Ascending aorta (tissue), 2 donors: Measurements from ENCODE around the gene ZFP36L1. TPM values are rescaled to one million over a fixed set of nuclear protein-coding genes. Genes with fewer than 3 reads are reported as not detected.

Experiments
- DNase-seq, 2 donors: peaks; one replicate each; pipeline ENCODE4 v3.0.0-alpha.2; 2019; ENCODE audit warnings: low spot score in 2 of 2
- H3K27ac ChIP-seq, 2 donors: fragments of 200-600 bp; sonication (generic); one replicate each; pipeline ENCODE4 v1.5.1; 2016 to 2017; ENCODE audit warnings: mild to moderate bottlenecking in 1 of 2
- H3K27me3 ChIP-seq: fragments of 200-600 bp; sonication (generic); one replicate; pipeline ENCODE4 v1.5.1; 2017
- H3K36me3 ChIP-seq, 2 donors: fragments of 200-600 bp; sonication (generic); one replicate each; pipeline ENCODE4 v1.5.1; 2016
- H3K4me1 ChIP-seq, 2 donors: fragments of 200-600 bp; sonication (generic); one replicate each; pipeline ENCODE4 v1.5.1; 2016 to 2017; ENCODE audit warnings: mild to moderate bottlenecking in 1 of 2
- H3K4me3 ChIP-seq, 2 donors: fragments of 200-600 bp; sonication (generic); one replicate each; pipeline ENCODE4 v1.5.1; 2016 to 2017; ENCODE audit warnings: mild to moderate bottlenecking in 1 of 2
- H3K9me3 ChIP-seq, 2 donors: fragments of 200-600 bp; sonication (generic); one replicate each; pipeline ENCODE4 v1.5.1; 2016
- intact Hi-C: fragments of 100-400 bp; cut with DNase I; formaldehyde crosslinking; loops from one replicate; pipeline ENCODE4 v1.15.1; 2023
- total RNA-seq: library from RNA; depleted of rRNA; stranded (reverse); fragments of >200 nt; gene quantifications from one replicate; pipeline ENCODE4 v1.1.0, GENCODE V29; 2016
- TF ChIP-seq, protein P1 (sequence below), 3 experiments: fragments of 200-600 bp in 2 of 3; fragments of 450-650 bp in 1 of 3; sonication (generic) in 2 of 3; IDR thresholded peaks; one replicate each; pipeline ENCODE4 v1.5.1; 2016 to 2019; ENCODE audit warnings: antibody characterized with exemption in 3 of 3, mild to moderate bottlenecking in 1 of 3, moderate library complexity in 1 of 3

Gene ZFP36L1
- total RNA-seq, 1 donor from 2014 or later: 772 TPM

DNA sequence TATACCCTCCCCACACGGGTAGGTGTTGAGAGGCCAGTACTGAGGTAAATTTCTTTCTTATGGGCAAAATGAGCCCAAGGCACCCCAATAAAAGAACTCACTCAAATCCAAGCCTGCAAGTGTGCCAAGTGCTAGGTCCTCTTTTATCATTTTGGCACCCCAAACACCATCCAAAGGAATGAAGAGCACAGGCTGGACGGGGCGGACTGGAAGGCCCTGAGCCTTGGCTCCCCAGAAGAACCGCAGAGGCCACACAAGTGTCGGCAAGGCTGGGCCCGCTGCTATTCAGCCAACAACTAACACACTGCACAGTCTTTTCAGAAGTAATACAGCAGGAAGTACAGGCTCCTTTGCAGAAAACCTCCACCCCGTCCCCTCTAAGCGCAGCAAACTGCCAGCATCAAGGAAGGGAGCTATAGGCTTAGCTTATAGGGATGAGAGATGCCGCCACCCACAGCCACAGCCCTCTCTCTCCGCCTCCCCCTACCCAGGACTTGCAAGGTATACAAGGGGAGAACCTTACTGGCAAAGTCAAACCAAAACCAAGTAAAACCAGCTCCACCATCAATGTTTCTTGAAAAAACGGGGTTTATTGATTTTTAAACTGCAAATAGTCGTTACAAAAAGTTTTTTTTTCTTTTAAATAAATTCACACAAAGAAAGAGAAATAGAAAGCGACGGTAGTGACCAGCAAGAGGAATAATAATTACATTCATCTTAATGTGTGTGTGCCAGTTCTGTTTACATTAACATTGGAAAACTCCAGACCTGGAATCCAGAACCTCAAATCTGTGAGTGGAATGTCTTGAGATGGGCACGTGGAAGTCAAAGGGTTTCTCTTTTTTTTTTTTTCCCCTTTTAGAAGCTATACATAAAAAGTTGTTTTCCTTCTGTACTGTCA, 5.5 kb downstream of the ZFP36L1 start:
- H3K4me3 ChIP-seq: no peak overlapping the region
- no peaks in the 10 kb centered on the region for H3K9me3 ChIP-seq
- peaks cover 11 to 29% of the 10 kb centered on the region in 2 donors for H3K36me3 ChIP-seq
- H3K27ac ChIP-seq: peak overlapping the region; percentile 100
- no peak for DNase-seq
- TF ChIP-seq, protein P1, sequence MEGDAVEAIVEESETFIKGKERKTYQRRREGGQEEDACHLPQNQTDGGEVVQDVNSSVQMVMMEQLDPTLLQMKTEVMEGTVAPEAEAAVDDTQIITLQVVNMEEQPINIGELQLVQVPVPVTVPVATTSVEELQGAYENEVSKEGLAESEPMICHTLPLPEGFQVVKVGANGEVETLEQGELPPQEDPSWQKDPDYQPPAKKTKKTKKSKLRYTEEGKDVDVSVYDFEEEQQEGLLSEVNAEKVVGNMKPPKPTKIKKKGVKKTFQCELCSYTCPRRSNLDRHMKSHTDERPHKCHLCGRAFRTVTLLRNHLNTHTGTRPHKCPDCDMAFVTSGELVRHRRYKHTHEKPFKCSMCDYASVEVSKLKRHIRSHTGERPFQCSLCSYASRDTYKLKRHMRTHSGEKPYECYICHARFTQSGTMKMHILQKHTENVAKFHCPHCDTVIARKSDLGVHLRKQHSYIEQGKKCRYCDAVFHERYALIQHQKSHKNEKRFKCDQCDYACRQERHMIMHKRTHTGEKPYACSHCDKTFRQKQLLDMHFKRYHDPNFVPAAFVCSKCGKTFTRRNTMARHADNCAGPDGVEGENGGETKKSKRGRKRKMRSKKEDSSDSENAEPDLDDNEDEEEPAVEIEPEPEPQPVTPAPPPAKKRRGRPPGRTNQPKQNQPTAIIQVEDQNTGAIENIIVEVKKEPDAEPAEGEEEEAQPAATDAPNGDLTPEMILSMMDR (IDR thresholded peaks at IDR 0.05): no peak
- H3K27me3 ChIP-seq: no peaks in the 10 kb centered on the region
- intact Hi-C loops: loop anchor here (2.0 to 5.0 kb wide), 4 partner anchors 105 to 320 kb away; no protein-coding TSS in a partner anchor
- peaks cover 0 to 25% of the 10 kb centered on the region in 2 donors for H3K4me1 ChIP-seq

DNA sequence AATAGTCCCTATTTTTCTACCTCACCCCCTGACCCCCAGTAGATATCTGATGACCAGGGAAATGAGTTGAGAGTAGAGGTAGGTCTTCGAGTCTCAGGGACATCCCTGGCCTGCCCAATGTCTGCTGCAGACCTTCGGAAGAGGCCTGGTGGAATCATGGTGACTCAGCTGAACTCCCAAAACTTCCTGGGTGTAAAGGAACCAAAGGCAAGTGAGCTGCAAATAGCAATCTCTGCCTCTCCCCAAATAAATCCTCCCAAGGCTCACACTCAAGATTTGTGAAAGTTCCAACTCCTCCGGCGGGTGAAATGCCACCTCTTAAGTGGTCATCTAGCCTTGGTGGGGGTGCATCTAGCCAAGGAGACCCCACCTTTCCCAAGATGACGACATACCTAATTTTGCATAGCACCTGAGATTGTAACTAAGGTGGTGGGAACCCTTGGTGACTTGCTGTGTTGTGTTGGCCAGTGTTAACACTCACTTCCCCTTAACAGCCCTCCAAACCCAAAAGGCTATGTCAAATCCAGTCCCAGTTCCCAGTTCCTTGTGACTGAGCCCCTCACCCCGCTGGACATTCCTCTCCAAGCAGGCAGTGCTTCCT, 6.3 kb downstream of the ZFP36L1 start:
- Histone ChIP-seq H3K27ac (peak overlapping the region; percentile 64 to 100), H3K27me3 (no peaks in the 10 kb centered on the region), H3K4me1 (peaks cover 0 to 27% of the 10 kb centered on the region in 2 donors), H3K36me3 (peaks cover 11 to 29% of the 10 kb centered on the region in 2 donors), H3K4me3 (no peak overlapping the region), H3K9me3 (no peaks in the 10 kb centered on the region)
- DNase-seq: no peak
- intact Hi-C loops: loop anchor here (2.0 to 5.0 kb wide), 4 partner anchors 104 to 319 kb away; no protein-coding TSS in a partner anchor
- TF ChIP-seq, protein P1 (IDR thresholded peaks at IDR 0.05): no peak

DNA sequence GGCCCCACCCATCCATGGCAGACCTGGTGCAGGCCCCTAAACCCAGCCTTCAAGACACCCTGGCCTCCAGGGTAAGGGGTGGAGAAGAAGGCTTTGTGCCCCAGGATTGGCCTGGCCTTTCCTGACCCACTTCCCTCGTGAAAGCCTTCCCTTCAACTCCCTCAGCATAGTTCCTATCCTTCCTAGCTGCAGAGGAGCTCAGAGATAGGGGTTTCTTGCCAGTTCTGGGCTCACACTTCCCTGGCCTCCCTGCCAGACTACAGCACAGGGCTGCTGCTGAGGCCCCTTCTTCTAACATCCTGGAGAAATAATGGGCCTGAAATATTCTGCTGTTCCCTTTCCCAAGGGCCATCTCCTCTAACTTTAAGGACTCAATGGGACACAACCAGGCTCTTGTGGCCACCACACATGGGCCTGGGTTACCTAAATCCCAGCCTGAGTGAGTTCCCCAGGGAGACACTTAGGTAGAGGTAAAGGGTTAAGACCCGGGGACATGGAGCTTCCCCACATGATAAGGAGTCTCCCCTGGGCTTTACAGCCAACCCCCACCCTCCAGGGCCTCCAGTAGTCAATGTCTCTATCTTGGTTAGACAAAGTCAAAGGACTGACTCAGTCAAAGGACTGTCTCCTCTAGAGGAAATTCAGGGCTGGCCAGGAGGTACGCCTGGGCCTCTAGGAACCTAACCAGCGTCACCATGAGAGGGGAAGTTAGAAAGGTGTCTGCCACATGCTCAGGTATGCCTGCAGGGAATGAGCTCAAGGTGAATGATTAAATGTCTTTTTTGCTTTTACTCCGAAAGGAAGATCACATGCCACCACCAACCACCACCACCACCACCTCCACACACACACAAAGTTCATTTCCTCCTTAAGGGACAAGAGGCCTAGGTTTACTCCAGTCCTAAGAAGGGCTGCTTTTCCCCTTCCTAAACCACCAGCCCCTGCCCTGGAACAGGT, 7.1 kb downstream of the ZFP36L1 start:
- no peak overlapping the region for H3K4me3 ChIP-seq
- H3K27ac ChIP-seq: peak overlapping the region; percentile 64 to 100
- intact Hi-C loops: loop anchor here (2.0 to 5.0 kb wide), 4 partner anchors 104 to 319 kb away; no protein-coding TSS in a partner anchor

DNA sequence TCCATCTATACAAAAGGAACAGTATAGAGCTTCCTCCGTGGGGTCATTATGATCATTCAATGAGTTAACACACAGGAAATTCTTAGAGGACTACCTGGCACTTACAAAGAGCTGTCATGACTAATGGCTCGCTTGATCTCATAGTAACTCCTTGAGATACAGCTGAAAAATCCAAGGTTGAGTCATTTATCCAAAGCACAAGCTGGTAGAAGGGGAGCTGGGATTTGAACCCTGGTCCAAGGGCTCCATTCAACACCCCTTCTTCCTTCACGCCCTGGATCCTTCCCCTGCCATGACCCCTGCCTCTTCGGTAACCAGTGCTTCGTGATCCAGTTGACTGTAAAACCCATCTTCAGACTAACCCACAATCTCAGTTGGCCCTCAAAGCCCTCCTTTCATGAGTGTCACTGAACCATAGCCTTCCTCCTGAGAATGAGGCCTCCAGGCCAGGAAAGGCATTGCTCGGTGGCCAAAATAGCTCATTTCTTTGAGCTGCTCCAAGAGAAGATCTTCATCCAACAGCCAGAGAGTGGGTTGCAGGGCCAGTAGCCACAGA, 7.8 kb downstream of the ZFP36L1 start:
- Histone ChIP-seq H3K27ac (peak overlapping the region; percentile 64 to 100), H3K27me3 (no peaks in the 10 kb centered on the region), H3K9me3 (no peaks in the 10 kb centered on the region), H3K4me3 (no peak overlapping the region), H3K4me1 (peaks cover 8 to 42% of the 10 kb centered on the region in 2 donors), H3K36me3 (peaks cover 8 to 22% of the 10 kb centered on the region in 2 donors)
- TF ChIP-seq, protein P1 (IDR thresholded peaks at IDR 0.05): no peak
- intact Hi-C loops: loop anchor here (5.0 kb wide), 3 partner anchors 103 to 318 kb away; no protein-coding TSS in a partner anchor
- peak in 1 of 2 donors; percentile 33 for DNase-seq

More for the DNA sequence above, 7.1 kb downstream of the ZFP36L1 start:
- TF ChIP-seq, protein P1 (IDR thresholded peaks at IDR 0.05): no peak
- peaks cover under 1 to 35% of the 10 kb centered on the region in 2 donors for H3K4me1 ChIP-seq
- DNase-seq: peak in 1 of 2 donors; percentile 67
- peaks cover 11 to 25% of the 10 kb centered on the region in 2 donors for H3K36me3 ChIP-seq
- H3K27me3 ChIP-seq: no peaks in the 10 kb centered on the region
- no peaks in the 10 kb centered on the region for H3K9me3 ChIP-seq
